Neural cell (in vitro differentiated cells): ENCODE results near the gene ANO1.

Experiments used
- CTCF ChIP-seq: fragments of 450-650 bp; IDR thresholded peaks from 2 replicates; pipeline ENCODE4 v1.5.1; 2014; ENCODE audit warnings: antibody characterized with exemption, mild to moderate bottlenecking, moderate library complexity; ENCODE audit not compliant: poor library complexity, severe bottlenecking
- EZH2 ChIP-seq: fragments of 200-600, 300-800 bp; shearing (Covaris generic), sonication (generic); IDR thresholded peaks from 2 replicates; pipeline ENCODE4 v1.6.1; 2014; ENCODE audit warnings: antibody characterized with exemption, low read length, borderline replicate concordance, mild to moderate bottlenecking; ENCODE audit not compliant: insufficient read depth, poor library complexity, severe bottlenecking
- RAD21 ChIP-seq: fragments of 450-650 bp; conservative IDR thresholded peaks from 2 replicates; pipeline ENCODE4 v1.6.1; 2014; ENCODE audit warnings: antibody characterized with exemption, mild to moderate bottlenecking, moderate library complexity
- REST ChIP-seq: IDR thresholded peaks from 2 replicates; pipeline ENCODE4 v1.6.1; 2012; ENCODE audit warnings: borderline replicate concordance
- TAF1 ChIP-seq: IDR thresholded peaks from 2 replicates; pipeline ENCODE4 v1.6.1; 2012; ENCODE audit warnings: low read depth

- TF ChIP-seq RAD21: no peak
- no peak for TF ChIP-seq CTCF
- no peak for TF ChIP-seq REST
- TF ChIP-seq EZH2: no peak
- no peak for TF ChIP-seq TAF1
Measured at GRCh38 chr11:70034740-70035365, 43.3 kb upstream of the ANO1 start.
